Skeletal muscle tissue (tissue), 1 donor: Measurements from ENCODE around the gene ABCC2. TPM values are rescaled to one million over a fixed set of nuclear protein-coding genes. Genes with fewer than 3 reads are reported as not detected.

Experiments used
- total RNA-seq: library from RNA; depleted of rRNA; stranded (reverse); fragments of >200 nt; gene quantifications from one replicate; pipeline ENCODE4 v1.2.3, GENCODE V29; 2014

ABCC2 gene
- total RNA-seq, 1 donor from 2014 or later: 1.6 TPM

Other genes with a start within 250 kb of the ABCC2 start
- gene NKX2-3, start 249.7 kb upstream of the ABCC2 start, total RNA-seq: 1.0 TPM
- 15.7 TPM for gene SLC25A28, start 162.2 kb upstream of the ABCC2 start, total RNA-seq
- gene ENTPD7, start 123.1 kb upstream of the ABCC2 start, total RNA-seq: 4.7 TPM
- 30.3 TPM for gene COX15, start 50.5 kb upstream of the ABCC2 start, total RNA-seq
- gene CUTC, start 50.4 kb upstream of the ABCC2 start, total RNA-seq: 19.3 TPM
- gene DNMBP, start 227.3 kb downstream of the ABCC2 start, total RNA-seq: 15.1 TPM